ENCODE results near the gene CYP46A1. TPM values are rescaled to one million over a fixed set of nuclear protein-coding genes. Genes with fewer than 3 reads are reported as not detected.
A peak's percentile ranks its signal among the peaks of the same experiment; 100 is the strongest.

The CYP46A1 gene
- total and polyA plus RNA-seq, 4 experiments from 2014 or later: 0.15 to 0.36 TPM; not detected in 2

DNA sequence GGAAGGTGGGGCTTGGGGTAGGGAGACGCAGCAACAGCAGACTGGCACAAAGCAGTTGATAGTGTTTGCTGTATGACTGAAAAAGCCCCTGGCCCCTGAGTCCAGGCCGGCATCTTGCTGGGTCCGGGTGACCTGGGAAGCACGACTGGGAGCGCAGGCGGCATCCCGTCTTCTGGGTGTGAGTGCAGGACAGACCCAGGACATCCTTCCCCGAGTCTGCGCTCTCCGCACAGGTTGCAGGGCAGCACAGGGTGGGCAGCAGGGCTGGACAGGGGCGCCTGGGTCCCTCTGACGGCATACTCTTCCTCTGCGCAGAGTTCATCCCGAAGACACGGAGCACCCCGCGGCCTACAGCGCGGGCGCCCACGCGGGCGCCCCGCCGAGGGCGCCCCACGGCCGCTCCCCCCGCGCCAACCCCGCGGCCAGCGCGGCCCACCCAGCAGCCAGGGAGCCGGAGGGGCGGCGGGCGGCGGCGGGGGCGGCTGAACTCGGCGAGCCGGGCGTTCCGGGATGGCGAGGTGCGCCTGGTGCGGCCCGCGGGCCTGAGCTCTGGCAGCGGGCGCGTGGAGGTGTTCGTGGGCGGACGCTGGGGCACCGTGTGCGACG, 9.2 kb upstream of the CYP46A1 start:
- ChIA-PET POLR2A (ENCODE audit: partially characterized antibody) (no interaction called here), CTCF (ENCODE audit: partially characterized antibody) (interaction anchor here (0.6 kb wide), 1 partner anchor 47 kb away, joined by 3 read pairs; no protein-coding TSS in a partner anchor)
- no peak for DNase-seq
- Mint-ChIP-seq H3K4me1 (peaks cover 7 to 23% (median 15%) of the 10 kb centered on the region in 4 donors), H3K4me3 (no peak overlapping the region), H3K9me3 (peaks cover 0 to 15% (median 7%) of the 10 kb centered on the region in 8 donors), H3K27me3 (peaks cover 5 to 8% of the 10 kb centered on the region in 2 donors), H3K36me3 (no peaks in the 10 kb centered on the region), H3K27ac (no peak overlapping the region)
- peaks cover 31% of the 10 kb centered on the region for H3K4me1 ChIP-seq (ENCODE audit: insufficient read depth, low read length)
- no peaks in the 10 kb centered on the region for H3K9me3 ChIP-seq (ENCODE audit: control insufficient read depth in 1 of 2, low read length in 2 of 2)
- H3K36me3 ChIP-seq (ENCODE audit: insufficient read depth, low read length): no peaks in the 10 kb centered on the region
- H3K27ac ChIP-seq (ENCODE audit: low read depth, low read length): no peak overlapping the region
- H3K4me3 ChIP-seq (ENCODE audit: low read length in 2 of 2): no peak overlapping the region
- intact Hi-C loops (cut with micrococcal nuclease): no loop called here
- H3K27me3 ChIP-seq (ENCODE audit: insufficient read depth, low read length): no peaks in the 10 kb centered on the region

DNA sequence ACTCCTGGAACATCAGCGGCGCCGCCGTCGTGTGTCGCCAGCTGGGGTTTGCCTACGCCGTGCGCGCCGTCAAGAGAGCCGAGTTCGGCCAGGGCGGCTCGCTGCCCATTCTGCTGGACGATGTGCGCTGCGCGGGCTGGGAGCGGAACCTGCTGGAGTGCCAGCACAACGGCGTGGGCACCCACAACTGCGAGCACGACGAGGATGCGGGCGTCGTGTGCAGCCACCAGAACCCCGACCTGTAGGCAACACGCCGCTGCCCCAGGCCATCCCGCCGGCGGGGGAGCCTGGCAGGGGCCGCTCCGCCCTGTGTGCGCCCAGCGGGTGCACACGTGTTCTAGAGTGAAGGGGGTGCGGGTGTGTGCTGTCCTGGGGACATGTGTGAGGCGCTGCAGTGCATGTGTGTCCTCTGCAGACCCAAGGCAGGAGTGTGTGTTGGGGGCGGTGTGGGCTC, 8.7 kb upstream of the CYP46A1 start:
- Mint-ChIP-seq H3K36me3 (no peaks in the 10 kb centered on the region), H3K4me3 (no peak overlapping the region), H3K27me3 (peaks cover 5 to 7% of the 10 kb centered on the region in 2 donors), H3K4me1 (peaks cover 7 to 23% (median 15%) of the 10 kb centered on the region in 4 donors), H3K27ac (no peak overlapping the region), H3K9me3 (peaks cover 0 to 15% (median 7%) of the 10 kb centered on the region in 8 donors)
- no peaks in the 10 kb centered on the region for H3K36me3 ChIP-seq (ENCODE audit: insufficient read depth, low read length)
- no peaks in the 10 kb centered on the region for H3K9me3 ChIP-seq (ENCODE audit: control insufficient read depth in 1 of 2, low read length in 2 of 2)
- ChIA-PET CTCF (ENCODE audit: partially characterized antibody) (interaction anchor here (0.6 kb wide), 1 partner anchor 47 kb away, joined by 3 read pairs; no protein-coding TSS in a partner anchor), POLR2A (ENCODE audit: partially characterized antibody) (no interaction called here)
- no peak overlapping the region for H3K27ac ChIP-seq (ENCODE audit: low read depth, low read length)
- H3K4me3 ChIP-seq (ENCODE audit: low read length in 2 of 2): no peak overlapping the region
- DNase-seq: no peak
- no peaks in the 10 kb centered on the region for H3K27me3 ChIP-seq (ENCODE audit: insufficient read depth, low read length)
- H3K4me1 ChIP-seq (ENCODE audit: insufficient read depth, low read length): peaks cover 31% of the 10 kb centered on the region
- intact Hi-C loops (cut with micrococcal nuclease): no loop called here

DNA sequence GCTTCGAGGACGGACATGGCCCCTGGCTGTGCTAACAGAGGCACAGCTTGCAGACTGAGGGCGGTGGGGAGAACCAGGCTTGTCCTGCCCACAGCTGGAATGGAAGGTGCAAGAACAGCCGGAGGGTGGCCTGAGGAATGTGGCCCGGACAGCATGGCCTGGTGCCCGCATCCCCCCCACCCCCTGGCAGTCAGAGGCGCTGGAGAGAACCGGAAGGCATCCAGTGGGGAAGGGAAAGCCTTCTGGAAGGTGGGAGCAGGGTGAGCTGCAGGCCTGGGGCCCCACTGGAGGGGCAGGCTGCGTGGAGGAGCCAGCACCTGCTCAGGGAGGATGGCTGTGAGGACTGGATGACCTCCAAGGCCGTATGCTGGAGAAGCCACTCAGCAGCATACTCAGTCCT, 8.1 kb upstream of the CYP46A1 start:
- H3K4me1 ChIP-seq (ENCODE audit: insufficient read depth, low read length): peaks cover 31% of the 10 kb centered on the region
- H3K4me3 Mint-ChIP-seq: peak overlapping the region in 1 of 8 donors; percentile 22
- intact Hi-C loops (cut with micrococcal nuclease): no loop called here
- H3K4me3 ChIP-seq (ENCODE audit: low read length in 2 of 2): no peak overlapping the region
- peaks cover 3 to 5% of the 10 kb centered on the region in 2 donors for H3K27me3 Mint-ChIP-seq
- POLR2A ChIA-PET (ENCODE audit: partially characterized antibody): interaction anchor here (1.5 kb wide), 1 partner anchor 72 kb away, joined by 7 read pairs; the partner anchor contains the start of gene CCDC85C
- H3K9me3 ChIP-seq (ENCODE audit: control insufficient read depth in 1 of 2, low read length in 2 of 2): no peaks in the 10 kb centered on the region
- no peaks in the 10 kb centered on the region for H3K36me3 Mint-ChIP-seq
- no peak overlapping the region for H3K27ac Mint-ChIP-seq
- no peak overlapping the region for H3K27ac ChIP-seq (ENCODE audit: low read depth, low read length)
- H3K4me1 Mint-ChIP-seq: peaks cover 7 to 23% (median 15%) of the 10 kb centered on the region in 4 donors
- DNase-seq: no peak
- H3K36me3 ChIP-seq (ENCODE audit: insufficient read depth, low read length): no peaks in the 10 kb centered on the region
- CTCF ChIA-PET (ENCODE audit: partially characterized antibody): no interaction called here
- H3K9me3 Mint-ChIP-seq: peaks cover 0 to 15% (median 7%) of the 10 kb centered on the region in 8 donors
- no peaks in the 10 kb centered on the region for H3K27me3 ChIP-seq (ENCODE audit: insufficient read depth, low read length)

DNA sequence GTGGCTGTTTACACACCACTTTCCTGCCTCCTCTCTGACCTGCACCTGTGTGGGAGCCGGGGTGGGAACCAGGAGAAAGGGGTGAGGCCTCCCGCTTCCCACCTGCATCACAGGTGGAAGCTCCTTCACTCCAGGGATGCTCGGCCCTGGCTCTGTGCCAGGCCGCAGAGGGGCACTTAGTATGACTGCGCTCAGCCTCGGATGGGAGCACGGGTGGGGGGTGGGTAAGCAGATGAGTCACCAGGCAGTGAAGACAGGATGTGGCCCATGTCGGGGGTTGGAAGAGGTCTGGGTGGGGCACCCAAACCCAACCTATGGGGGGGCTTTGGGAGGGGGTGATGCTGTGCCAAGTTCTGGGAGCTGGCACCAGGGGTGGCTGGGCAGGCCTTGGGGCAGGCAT, 7.4 kb upstream of the CYP46A1 start:
- Histone ChIP-seq H3K27me3 (ENCODE audit: insufficient read depth, low read length) (no peaks in the 10 kb centered on the region), H3K36me3 (ENCODE audit: insufficient read depth, low read length) (no peaks in the 10 kb centered on the region), H3K9me3 (ENCODE audit: control insufficient read depth in 1 of 2, low read length in 2 of 2) (no peaks in the 10 kb centered on the region), H3K27ac (ENCODE audit: low read depth, low read length) (no peak overlapping the region), H3K4me3 (ENCODE audit: low read length in 2 of 2) (no peak overlapping the region), H3K4me1 (ENCODE audit: insufficient read depth, low read length) (peaks cover 31% of the 10 kb centered on the region)
- ChIA-PET CTCF (ENCODE audit: partially characterized antibody) (interaction anchor here (0.9 to 1.1 kb wide), 2 partner anchors 11 to 152 kb away, joined by 4 to 5 read pairs; no protein-coding TSS in a partner anchor), POLR2A (ENCODE audit: partially characterized antibody) (interaction anchor here (1.5 kb wide), 1 partner anchor 73 kb away, joined by 7 read pairs; the partner anchor contains the start of gene CCDC85C)
- peak in 1 of 5 donors; percentile 41 for DNase-seq
- Mint-ChIP-seq H3K36me3 (no peaks in the 10 kb centered on the region), H3K9me3 (peaks cover 0 to 15% (median 7%) of the 10 kb centered on the region in 8 donors), H3K4me1 (peaks cover 7 to 23% (median 15%) of the 10 kb centered on the region in 4 donors), H3K27me3 (peaks cover 3% of the 10 kb centered on the region in 2 donors), H3K27ac (peak overlapping the region in 2 of 7 donors; percentile 12 to 52), H3K4me3 (peak overlapping the region in 3 of 8 donors; percentile 25 to 37 (median 29))
- intact Hi-C loops (cut with micrococcal nuclease): no loop called here

DNA sequence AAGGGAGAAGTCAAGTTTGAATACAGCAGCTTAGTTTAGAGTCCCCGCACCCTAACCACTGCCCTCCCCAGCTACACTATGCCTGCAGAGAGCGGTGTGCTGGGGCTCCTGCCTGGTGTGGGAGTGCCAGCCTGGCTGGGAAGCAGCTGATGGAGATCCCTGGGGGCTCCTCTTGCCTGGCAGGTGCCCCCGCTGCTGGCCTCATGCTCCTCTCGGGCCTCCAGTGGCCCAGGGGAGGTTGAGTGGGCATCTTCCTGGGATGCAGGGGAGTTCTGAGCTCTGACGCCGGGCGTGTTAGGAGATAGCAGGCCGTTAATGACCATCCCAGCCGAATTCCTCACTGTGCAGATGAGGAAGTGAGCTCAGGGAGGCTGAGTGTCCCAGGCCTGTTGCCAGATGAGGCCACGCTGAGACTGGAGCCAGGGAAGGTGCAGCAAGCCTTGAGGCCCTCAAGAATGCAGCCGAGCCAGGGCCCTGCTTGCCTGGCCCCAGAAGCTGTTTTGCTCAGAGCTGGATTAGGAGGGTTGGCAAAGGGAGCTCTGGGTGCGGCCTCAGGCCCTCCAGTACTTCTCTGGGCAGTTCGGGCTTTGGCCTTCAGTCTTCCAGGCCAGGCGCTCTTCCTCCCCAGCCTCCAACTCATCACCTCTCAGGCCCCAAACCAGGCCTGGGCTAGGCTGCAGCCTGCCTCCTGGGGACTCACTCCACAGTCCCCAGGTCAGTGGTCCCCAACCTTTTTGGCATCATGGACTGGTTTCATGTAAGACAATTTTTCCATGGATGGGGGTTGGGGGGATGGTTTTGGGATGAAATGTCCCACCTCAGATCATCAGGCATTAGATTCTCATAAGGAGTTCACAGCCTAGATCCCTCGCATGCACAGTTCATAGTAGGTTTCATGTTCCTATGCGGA, 6.6 kb upstream of the CYP46A1 start:
- POLR2A ChIA-PET (ENCODE audit: partially characterized antibody): interaction anchor here (1.5 kb wide), 1 partner anchor 74 kb away, joined by 7 read pairs; the partner anchor contains the start of gene CCDC85C
- H3K27ac Mint-ChIP-seq: peak overlapping the region in 1 of 7 donors; percentile 52

DNA sequence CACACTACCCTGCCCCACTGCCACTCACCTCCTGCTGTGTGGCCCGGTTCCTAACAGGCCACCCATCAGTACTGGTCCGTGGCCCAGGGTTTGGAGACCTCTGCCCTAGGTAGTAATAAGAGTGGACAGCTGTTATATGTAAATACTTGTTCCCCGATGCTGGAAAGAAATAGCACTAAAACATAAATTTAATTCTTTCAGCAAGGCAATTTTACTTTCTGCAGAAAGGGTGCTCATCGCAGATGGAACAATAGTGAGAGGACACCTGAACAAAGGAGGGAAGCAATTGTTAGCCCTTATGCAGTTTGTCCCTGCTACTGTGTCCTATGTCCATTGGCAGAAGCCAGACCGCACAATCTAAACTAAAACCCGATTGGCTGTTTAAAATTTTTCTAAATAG, 5.9 kb upstream of the CYP46A1 start:
- no peaks in the 10 kb centered on the region for H3K9me3 ChIP-seq (ENCODE audit: control insufficient read depth in 1 of 2, low read length in 2 of 2)
- H3K4me1 ChIP-seq (ENCODE audit: insufficient read depth, low read length): peaks cover 25% of the 10 kb centered on the region
- POLR2A ChIA-PET (ENCODE audit: partially characterized antibody): no interaction called here
- Mint-ChIP-seq H3K9me3 (peaks cover 0 to 15% (median 7%) of the 10 kb centered on the region in 8 donors), H3K4me3 (no peak overlapping the region), H3K27ac (no peak overlapping the region), H3K36me3 (no peaks in the 10 kb centered on the region), H3K4me1 (peaks cover 5 to 17% (median 11%) of the 10 kb centered on the region in 4 donors), H3K27me3 (peaks cover 0 to 2% of the 10 kb centered on the region in 2 donors)
- no peak overlapping the region for H3K4me3 ChIP-seq (ENCODE audit: low read length in 2 of 2)
- CTCF ChIA-PET (ENCODE audit: partially characterized antibody): interaction anchor here (1.0 kb wide), 1 partner anchor 50 kb away, joined by 3 read pairs; no protein-coding TSS in a partner anchor
- H3K27me3 ChIP-seq (ENCODE audit: insufficient read depth, low read length): no peaks in the 10 kb centered on the region
- no peak for DNase-seq
- intact Hi-C loops (cut with micrococcal nuclease): no loop called here
- no peaks in the 10 kb centered on the region for H3K36me3 ChIP-seq (ENCODE audit: insufficient read depth, low read length)
- H3K27ac ChIP-seq (ENCODE audit: low read depth, low read length): no peak overlapping the region

More for the DNA sequence above, 6.6 kb upstream of the CYP46A1 start:
- peaks cover 6 to 22% (median 12%) of the 10 kb centered on the region in 4 donors for H3K4me1 Mint-ChIP-seq
- Histone ChIP-seq H3K9me3 (ENCODE audit: control insufficient read depth in 1 of 2, low read length in 2 of 2) (no peaks in the 10 kb centered on the region), H3K4me1 (ENCODE audit: insufficient read depth, low read length) (peaks cover 26% of the 10 kb centered on the region), H3K36me3 (ENCODE audit: insufficient read depth, low read length) (no peaks in the 10 kb centered on the region), H3K4me3 (ENCODE audit: low read length in 2 of 2) (no peak overlapping the region), H3K27me3 (ENCODE audit: insufficient read depth, low read length) (no peaks in the 10 kb centered on the region), H3K27ac (ENCODE audit: low read depth, low read length) (no peak overlapping the region)
- H3K27me3 Mint-ChIP-seq: peaks cover 2% of the 10 kb centered on the region in 2 donors
- intact Hi-C loops (cut with micrococcal nuclease): no loop called here
- H3K4me3 Mint-ChIP-seq: no peak overlapping the region
- CTCF ChIA-PET (ENCODE audit: partially characterized antibody): interaction anchor here (0.9 to 1.1 kb wide), 3 partner anchors 10 to 153 kb away, joined by 3 to 5 read pairs (median 4); no protein-coding TSS in a partner anchor
- H3K36me3 Mint-ChIP-seq: no peaks in the 10 kb centered on the region
- no peak for DNase-seq
- peaks cover 0 to 15% (median 7%) of the 10 kb centered on the region in 8 donors for H3K9me3 Mint-ChIP-seq
